ENCODE measurements around the gene EPB41L4B.
"Not testable (repeated sequence)": the region's sequence is repeated elsewhere in the genome, so short reads cannot be mapped to it uniquely, and the experiment has no call there.

GRCh38 chr9:109126671-109127070, 194.2 kb downstream of the EPB41L4B start:
- TF ChIP-seq, protein P1, sequence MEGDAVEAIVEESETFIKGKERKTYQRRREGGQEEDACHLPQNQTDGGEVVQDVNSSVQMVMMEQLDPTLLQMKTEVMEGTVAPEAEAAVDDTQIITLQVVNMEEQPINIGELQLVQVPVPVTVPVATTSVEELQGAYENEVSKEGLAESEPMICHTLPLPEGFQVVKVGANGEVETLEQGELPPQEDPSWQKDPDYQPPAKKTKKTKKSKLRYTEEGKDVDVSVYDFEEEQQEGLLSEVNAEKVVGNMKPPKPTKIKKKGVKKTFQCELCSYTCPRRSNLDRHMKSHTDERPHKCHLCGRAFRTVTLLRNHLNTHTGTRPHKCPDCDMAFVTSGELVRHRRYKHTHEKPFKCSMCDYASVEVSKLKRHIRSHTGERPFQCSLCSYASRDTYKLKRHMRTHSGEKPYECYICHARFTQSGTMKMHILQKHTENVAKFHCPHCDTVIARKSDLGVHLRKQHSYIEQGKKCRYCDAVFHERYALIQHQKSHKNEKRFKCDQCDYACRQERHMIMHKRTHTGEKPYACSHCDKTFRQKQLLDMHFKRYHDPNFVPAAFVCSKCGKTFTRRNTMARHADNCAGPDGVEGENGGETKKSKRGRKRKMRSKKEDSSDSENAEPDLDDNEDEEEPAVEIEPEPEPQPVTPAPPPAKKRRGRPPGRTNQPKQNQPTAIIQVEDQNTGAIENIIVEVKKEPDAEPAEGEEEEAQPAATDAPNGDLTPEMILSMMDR (IDR thresholded peaks at IDR 0.05 in 2 of 3, conservative IDR thresholded peaks at IDR 0.05 in 1 of 3; ENCODE audit: borderline replicate concordance in 1 of 3, insufficient read depth in 1 of 3, low read depth in 2 of 3, low read length in 2 of 3) = not testable (repeated sequence)
- not testable (repeated sequence) for TF ChIP-seq POLR2A (IDR thresholded peaks at IDR 0.05; ENCODE audit: borderline replicate concordance, extremely low read depth, insufficient read depth, insufficient read length); RAD21 (IDR thresholded peaks at IDR 0.05; ENCODE audit: low read depth)
